ENCODE results near the gene GPR132. TPM values are rescaled to one million over a fixed set of nuclear protein-coding genes. Genes with fewer than 3 reads are reported as not detected.
A peak's percentile ranks its signal among the peaks of the same experiment; 100 is the strongest.

Gene GPR132
- total RNA-seq, 2 experiments from 2014 or later = 64.4 to 66.7 TPM

- intact Hi-C loops (cut with DNase I, micrococcal nuclease) = loop anchor here in 1 of 2 experiments (1.0 kb wide), 1 partner anchor 32 kb away; no protein-coding TSS in a partner anchor
- POLR2A ChIA-PET = no interaction called here
- Mint-ChIP-seq H3K4me3 (peak overlapping the region; percentile 97), H3K4me1 (ENCODE audit: low read depth) (peaks cover 70% of the 10 kb centered on the region), H3K27ac (peak overlapping the region; percentile 92), H3K27me3 (no peaks in the 10 kb centered on the region), H3K9me3 (no peaks in the 10 kb centered on the region), H3K36me3 (ENCODE audit: low read depth) (peaks cover 4% of the 10 kb centered on the region)
- DNase-seq = no peak
- CTCF ChIA-PET = interaction anchor here (5.3 kb wide), 1 partner anchor 27 kb away, joined by 23 read pairs; no protein-coding TSS in a partner anchor
- H3K27me3 ChIP-seq (ENCODE audit: control insufficient read depth in 1 of 2, insufficient read depth in 2 of 2, low read length in 2 of 2) = no peaks in the 10 kb centered on the region
- no peak overlapping the region for H3K4me3 ChIP-seq (ENCODE audit: low read length)
- no peaks in the 10 kb centered on the region for H3K9me3 ChIP-seq (ENCODE audit: control insufficient read depth in 1 of 2, insufficient read depth in 1 of 2, low read length in 2 of 2)
- peaks cover 72% of the 10 kb centered on the region for H3K4me1 ChIP-seq (ENCODE audit: insufficient read depth, low read length)
- no peak for TF ChIP-seq CTCF (IDR thresholded peaks at IDR 0.05)
- ATAC-seq (ENCODE audit: poor library complexity) = no peak
- H3K27ac ChIP-seq (ENCODE audit: low read depth in 1 of 2, low read length in 2 of 2) = no peak overlapping the region
- H3K36me3 ChIP-seq (ENCODE audit: insufficient read depth, low read length) = no peaks in the 10 kb centered on the region
Observed at GRCh38 chr14:105018414-105018813, 46.8 kb downstream of the GPR132 start.

GRCh38 chr14:105015905-105016304 is 49.3 kb downstream of the GPR132 start:
- Mint-ChIP-seq H3K4me3 (peak overlapping the region; percentile 34), H3K4me1 (ENCODE audit: low read depth) (peaks cover 64% of the 10 kb centered on the region), H3K27ac (peak overlapping the region; percentile 43), H3K9me3 (no peaks in the 10 kb centered on the region), H3K36me3 (ENCODE audit: low read depth) (peaks cover 9% of the 10 kb centered on the region), H3K27me3 (no peaks in the 10 kb centered on the region)
- peaks cover 11% of the 10 kb centered on the region for H3K36me3 ChIP-seq (ENCODE audit: insufficient read depth, low read length)
- no peak overlapping the region for H3K27ac ChIP-seq (ENCODE audit: low read depth in 1 of 2, low read length in 2 of 2)
- intact Hi-C loops (cut with DNase I, micrococcal nuclease) = no loop called here
- no peak overlapping the region for H3K4me3 ChIP-seq (ENCODE audit: low read length)
- no peak for TF ChIP-seq CTCF (IDR thresholded peaks at IDR 0.05)
- ATAC-seq (ENCODE audit: poor library complexity) = no peak
- DNase-seq = no peak
- H3K4me1 ChIP-seq (ENCODE audit: insufficient read depth, low read length) = peaks cover 74% of the 10 kb centered on the region
- H3K9me3 ChIP-seq (ENCODE audit: control insufficient read depth in 1 of 2, insufficient read depth in 1 of 2, low read length in 2 of 2) = no peaks in the 10 kb centered on the region
- CTCF ChIA-PET = interaction anchor here (5.3 kb wide), 1 partner anchor 29 kb away, joined by 23 read pairs; no protein-coding TSS in a partner anchor
- POLR2A ChIA-PET = interaction anchor here (1.0 to 1.4 kb wide), 2 partner anchors 30 to 44 kb away, joined by 3 read pairs; partner anchors contain the start of gene CLBA1
- no peaks in the 10 kb centered on the region for H3K27me3 ChIP-seq (ENCODE audit: control insufficient read depth in 1 of 2, insufficient read depth in 2 of 2, low read length in 2 of 2)

- no peak for TF ChIP-seq CTCF (IDR thresholded peaks at IDR 0.05)
- ChIA-PET POLR2A (no interaction called here), CTCF (interaction anchor here (5.3 kb wide), 1 partner anchor 30 kb away, joined by 23 read pairs; no protein-coding TSS in a partner anchor)
- Histone ChIP-seq H3K27me3 (ENCODE audit: control insufficient read depth in 1 of 2, insufficient read depth in 2 of 2, low read length in 2 of 2) (no peaks in the 10 kb centered on the region), H3K4me1 (ENCODE audit: insufficient read depth, low read length) (peaks cover 73% of the 10 kb centered on the region), H3K36me3 (ENCODE audit: insufficient read depth, low read length) (peaks cover 17% of the 10 kb centered on the region), H3K9me3 (ENCODE audit: control insufficient read depth in 1 of 2, insufficient read depth in 1 of 2, low read length in 2 of 2) (no peaks in the 10 kb centered on the region), H3K27ac (ENCODE audit: low read depth in 1 of 2, low read length in 2 of 2) (peak overlapping the region; percentile 46 to 69), H3K4me3 (ENCODE audit: low read length) (no peak overlapping the region)
- Mint-ChIP-seq H3K9me3 (no peaks in the 10 kb centered on the region), H3K4me1 (ENCODE audit: low read depth) (peaks cover 63% of the 10 kb centered on the region), H3K27me3 (no peaks in the 10 kb centered on the region), H3K4me3 (peak overlapping the region; percentile 6), H3K27ac (peak overlapping the region; percentile 57), H3K36me3 (ENCODE audit: low read depth) (peaks cover 9% of the 10 kb centered on the region)
- ATAC-seq (ENCODE audit: poor library complexity) (no peak), DNase-seq (peak in 4 of 14 experiments; percentile 22 to 64 (median 44))
- intact Hi-C loops (cut with DNase I, micrococcal nuclease) = no loop called here
Observed at GRCh38 chr14:105015242-105015641, 50.0 kb downstream of the GPR132 start.
